ENCODE measurements around the gene EBPL.

The EBPL gene

DNA sequence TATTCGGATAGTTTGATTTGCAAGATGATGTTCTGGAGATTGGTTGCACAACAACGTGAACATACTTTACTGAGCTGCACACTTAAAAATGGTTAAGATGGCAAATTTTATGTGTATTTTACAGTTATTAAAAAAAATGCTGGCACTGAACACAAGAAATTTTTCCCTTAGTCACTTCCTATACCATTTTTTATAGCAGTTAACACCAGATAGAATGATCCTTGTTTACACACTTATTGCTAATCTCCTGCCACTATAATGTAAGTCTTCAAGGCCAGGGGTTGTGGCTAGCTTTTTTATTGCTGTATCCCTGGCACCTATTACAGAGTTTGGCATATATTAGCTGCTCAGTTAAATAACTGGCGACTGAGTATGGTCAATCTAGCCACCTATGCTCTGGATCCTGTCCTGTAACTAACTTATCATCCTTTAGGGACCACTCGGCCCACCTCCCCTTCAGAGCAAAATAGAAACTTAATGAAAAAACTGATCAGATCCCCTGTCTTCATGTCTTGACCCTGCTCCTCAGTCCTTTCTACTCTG lies 2.0 kb upstream of the EBPL start:
- no peak overlapping the region for H3K4me3 ChIP-seq (ENCODE audit: control insufficient read depth, low read depth, low read length)
- no peak for DNase-seq (ENCODE audit: low read depth)

DNA sequence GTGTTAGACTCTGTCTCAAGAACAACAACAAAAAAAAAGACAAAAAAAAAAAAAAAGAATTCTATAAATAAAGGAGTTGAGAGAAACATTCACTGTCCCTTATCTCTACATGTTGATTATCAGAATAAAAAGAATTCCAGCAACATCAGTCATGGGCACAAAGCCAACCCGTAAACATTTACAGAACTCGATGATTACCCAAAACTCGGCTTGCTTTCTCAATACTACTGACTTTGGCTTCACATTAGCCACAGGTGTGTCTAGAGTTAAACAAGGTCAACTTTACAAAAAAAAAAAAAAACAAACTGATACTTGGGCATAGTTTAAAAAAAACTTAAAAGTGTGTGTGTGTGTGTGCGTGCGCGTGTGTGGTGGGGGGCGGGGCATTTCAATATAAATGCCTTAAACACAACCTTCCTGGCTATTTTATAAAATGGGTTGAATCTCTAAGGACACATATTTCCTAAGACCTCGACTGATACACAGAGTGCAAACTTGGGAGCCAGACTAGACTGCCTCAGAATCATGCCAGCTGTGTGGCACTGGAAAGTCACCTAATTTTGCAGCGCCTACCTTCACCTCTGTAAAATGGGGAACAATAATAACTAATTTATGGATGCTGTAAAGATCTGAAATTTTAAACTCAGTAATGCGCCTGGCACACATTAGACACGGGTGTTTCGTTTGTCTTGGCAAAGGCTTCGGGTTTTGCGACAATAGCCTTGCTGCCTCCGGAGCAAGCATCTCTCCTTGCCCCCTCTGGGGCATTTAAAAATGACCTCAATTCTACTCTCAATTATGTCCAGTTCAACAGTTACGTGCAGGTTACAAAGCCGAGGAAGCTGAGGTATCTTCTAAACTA lies 922 bp downstream of the EBPL start:
- TF ChIP-seq, protein P1, sequence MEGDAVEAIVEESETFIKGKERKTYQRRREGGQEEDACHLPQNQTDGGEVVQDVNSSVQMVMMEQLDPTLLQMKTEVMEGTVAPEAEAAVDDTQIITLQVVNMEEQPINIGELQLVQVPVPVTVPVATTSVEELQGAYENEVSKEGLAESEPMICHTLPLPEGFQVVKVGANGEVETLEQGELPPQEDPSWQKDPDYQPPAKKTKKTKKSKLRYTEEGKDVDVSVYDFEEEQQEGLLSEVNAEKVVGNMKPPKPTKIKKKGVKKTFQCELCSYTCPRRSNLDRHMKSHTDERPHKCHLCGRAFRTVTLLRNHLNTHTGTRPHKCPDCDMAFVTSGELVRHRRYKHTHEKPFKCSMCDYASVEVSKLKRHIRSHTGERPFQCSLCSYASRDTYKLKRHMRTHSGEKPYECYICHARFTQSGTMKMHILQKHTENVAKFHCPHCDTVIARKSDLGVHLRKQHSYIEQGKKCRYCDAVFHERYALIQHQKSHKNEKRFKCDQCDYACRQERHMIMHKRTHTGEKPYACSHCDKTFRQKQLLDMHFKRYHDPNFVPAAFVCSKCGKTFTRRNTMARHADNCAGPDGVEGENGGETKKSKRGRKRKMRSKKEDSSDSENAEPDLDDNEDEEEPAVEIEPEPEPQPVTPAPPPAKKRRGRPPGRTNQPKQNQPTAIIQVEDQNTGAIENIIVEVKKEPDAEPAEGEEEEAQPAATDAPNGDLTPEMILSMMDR (conservative IDR thresholded peaks at IDR 0.05; ENCODE audit: control insufficient read depth, insufficient read depth, low read depth, low read length) = no peak
- DNase-seq (ENCODE audit: low read depth) = peak; percentile 59
- H3K4me3 ChIP-seq (ENCODE audit: control insufficient read depth, low read depth, low read length) = peak overlapping the region; percentile 90

More for the DNA sequence above, 2.0 kb upstream of the EBPL start:
- TF ChIP-seq, protein P1 (conservative IDR thresholded peaks at IDR 0.05; ENCODE audit: control insufficient read depth, insufficient read depth, low read depth, low read length) = no peak

DNA sequence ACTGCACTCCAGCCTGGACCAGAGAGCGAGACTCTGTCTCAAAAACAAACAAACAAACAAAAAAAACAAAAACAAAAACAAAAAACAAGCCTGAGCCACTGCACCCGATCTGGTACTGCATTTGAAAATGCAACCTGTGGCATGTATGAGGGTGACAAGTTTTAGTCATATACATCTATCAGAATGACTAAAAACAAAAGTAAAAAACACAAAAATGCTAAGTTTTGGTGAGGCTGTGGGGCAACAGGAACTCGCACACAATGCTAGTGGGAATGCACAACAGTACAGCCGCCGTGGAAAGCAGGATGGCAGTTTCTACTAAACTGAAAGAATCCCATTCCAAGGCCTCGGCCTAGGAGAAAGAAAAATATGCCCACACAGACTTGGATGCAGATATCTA lies 7.8 kb downstream of the EBPL start:
- TF ChIP-seq, protein P1 (conservative IDR thresholded peaks at IDR 0.05; ENCODE audit: control insufficient read depth, insufficient read depth, low read depth, low read length) = no peak
- no peak overlapping the region for H3K4me3 ChIP-seq (ENCODE audit: control insufficient read depth, low read depth, low read length)
- no peak for DNase-seq (ENCODE audit: low read depth)

DNA sequence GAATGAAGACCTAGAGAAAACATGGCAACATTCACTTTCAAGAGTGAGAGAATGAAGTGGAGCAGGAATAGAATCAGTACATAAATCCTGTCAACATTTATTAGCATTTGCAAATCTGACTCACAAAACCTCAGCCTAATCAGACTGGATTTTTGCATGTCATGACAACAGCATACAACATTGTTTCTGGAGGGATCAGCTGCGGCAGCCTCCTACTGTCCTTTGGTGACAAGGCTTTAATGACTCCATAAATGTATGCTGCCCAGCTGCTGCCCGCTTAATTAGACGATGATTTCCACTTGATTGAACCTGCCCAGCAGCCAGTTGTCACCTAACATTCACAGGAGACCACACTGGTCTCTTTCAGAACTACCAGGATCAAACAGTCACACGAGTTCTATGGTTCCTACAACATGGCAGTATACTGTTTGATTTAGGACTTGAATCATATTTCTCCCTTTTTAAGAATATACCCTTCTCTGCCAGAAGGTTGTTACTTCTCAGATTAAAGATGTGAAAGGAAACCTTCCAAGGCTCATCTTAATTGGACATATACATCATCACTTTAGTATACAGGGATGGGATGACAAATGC lies 9.3 kb downstream of the EBPL start:
- DNase-seq (ENCODE audit: low read depth) = peak; percentile 46
- no peak overlapping the region for H3K4me3 ChIP-seq (ENCODE audit: control insufficient read depth, low read depth, low read length)
- TF ChIP-seq, protein P1 (conservative IDR thresholded peaks at IDR 0.05; ENCODE audit: control insufficient read depth, insufficient read depth, low read depth, low read length) = no peak

DNA sequence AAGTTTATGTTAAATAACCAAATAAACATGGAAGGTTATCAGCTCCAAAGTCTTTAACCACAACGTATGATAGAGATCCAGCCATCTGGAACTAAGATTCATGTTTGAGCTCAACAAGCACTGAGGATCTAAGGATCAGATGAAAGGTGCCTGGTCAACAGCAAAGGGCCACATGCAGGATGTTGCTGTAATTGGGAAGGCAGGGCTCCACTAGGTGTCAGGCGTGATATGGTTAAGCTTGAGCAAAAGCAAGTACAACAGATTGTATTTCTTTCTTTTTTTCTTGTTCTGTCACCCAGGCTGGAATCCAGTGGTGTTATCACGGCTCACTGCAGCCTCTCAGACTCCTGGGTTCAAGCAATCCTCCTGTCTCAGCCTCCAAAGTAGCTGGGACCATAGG lies 12.0 kb downstream of the EBPL start:
- DNase-seq (ENCODE audit: low read depth) = no peak
- TF ChIP-seq, protein P1 (conservative IDR thresholded peaks at IDR 0.05; ENCODE audit: control insufficient read depth, insufficient read depth, low read depth, low read length) = peak; percentile 16
- no peak overlapping the region for H3K4me3 ChIP-seq (ENCODE audit: control insufficient read depth, low read depth, low read length)

DNA sequence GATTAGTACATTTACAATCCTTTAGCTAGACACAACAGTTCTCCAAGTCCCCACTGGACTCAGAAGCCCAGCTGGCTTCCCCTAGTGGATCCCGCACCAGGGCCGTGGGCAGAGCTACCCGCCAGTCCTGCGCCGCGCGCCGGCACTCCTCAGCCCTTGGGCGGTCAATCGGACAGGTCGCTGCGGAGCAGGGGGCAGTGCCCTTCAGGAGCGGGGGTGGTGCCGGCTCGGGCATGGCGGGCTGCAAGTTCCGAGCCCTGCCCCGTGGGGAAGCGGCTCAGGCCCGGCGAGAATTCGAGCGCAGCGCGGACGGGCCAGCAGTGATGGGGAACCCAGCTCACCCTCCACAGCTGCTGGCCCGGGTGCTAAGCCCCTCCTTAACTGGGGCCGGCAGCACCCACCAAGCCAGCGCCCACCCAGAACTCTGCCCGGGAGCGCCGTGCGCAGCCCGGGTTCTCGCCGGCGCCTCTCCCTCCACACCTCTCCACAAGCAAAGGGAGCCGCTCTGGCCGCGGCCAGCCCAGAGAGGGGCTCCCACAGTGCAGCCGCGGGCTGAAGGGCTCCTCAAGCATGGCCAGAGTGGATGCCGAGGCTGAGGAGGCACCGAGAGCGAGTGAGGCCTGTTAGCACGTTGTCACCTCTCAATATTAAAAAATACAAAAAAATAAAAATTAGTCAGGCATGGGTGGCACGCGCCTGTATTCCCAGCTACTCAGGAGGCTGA lies 12.9 kb downstream of the EBPL start:
- TF ChIP-seq, protein P1 (conservative IDR thresholded peaks at IDR 0.05; ENCODE audit: control insufficient read depth, insufficient read depth, low read depth, low read length) = no peak
- no peak for DNase-seq (ENCODE audit: low read depth)
- no peak overlapping the region for H3K4me3 ChIP-seq (ENCODE audit: control insufficient read depth, low read depth, low read length)

All from fibroblast of mammary gland (primary cell).